RWPE1 (cell line): ENCODE data around the gene MT1G.

Source experiments
- CTCF ChIA-PET: fragments of 350-600 bp; sonication (Branson Sonifier 250); formaldehyde crosslinking; extraction: SDS; loops from one replicate; lab custom pipeline; 2021; lab: Yijun Ruan, JAX
- POLR2A ChIA-PET: fragments of 400-600 bp; formaldehyde crosslinking; extraction: SDS; loops from one replicate; lab custom pipeline; 2020; ENCODE audit warnings: antibody characterized with exemption; ENCODE audit not compliant: low non-redundant PET; lab: Yijun Ruan, JAX
- DNase-seq: peaks from one replicate; pipeline ENCODE4 v3.0.0; 2012; ENCODE audit warnings: low spot score
- H3K27ac ChIP-seq: fragments of 450-650 bp; 2 replicates; pipeline ENCODE4 v1.5.1; 2017
- CTCF ChIP-seq: fragments of 450-650 bp; conservative IDR thresholded peaks from 2 replicates; pipeline ENCODE4 v1.5.1; 2017; ENCODE audit warnings: low read depth, mild to moderate bottlenecking

MT1G gene

GRCh38 chr16:56710181-56710737, 42.4 kb upstream of the MT1G start:
- POLR2A ChIA-PET: no interaction called here
- CTCF ChIA-PET: interaction anchor here (0.9 to 1.2 kb wide), 2 partner anchors 9 to 763 kb away, joined by 3 read pairs; no protein-coding TSS in a partner anchor
- H3K27ac ChIP-seq: no peak overlapping the region
- no peak for DNase-seq
- no peak for TF ChIP-seq CTCF

- no peak overlapping the region for H3K27ac ChIP-seq
- ChIA-PET POLR2A (no interaction called here), CTCF (no interaction called here)
- TF ChIP-seq CTCF: no peak
- DNase-seq: no peak
Measured at GRCh38 chr16:56709443-56710040, 41.7 kb upstream of the MT1G start.

DNA sequence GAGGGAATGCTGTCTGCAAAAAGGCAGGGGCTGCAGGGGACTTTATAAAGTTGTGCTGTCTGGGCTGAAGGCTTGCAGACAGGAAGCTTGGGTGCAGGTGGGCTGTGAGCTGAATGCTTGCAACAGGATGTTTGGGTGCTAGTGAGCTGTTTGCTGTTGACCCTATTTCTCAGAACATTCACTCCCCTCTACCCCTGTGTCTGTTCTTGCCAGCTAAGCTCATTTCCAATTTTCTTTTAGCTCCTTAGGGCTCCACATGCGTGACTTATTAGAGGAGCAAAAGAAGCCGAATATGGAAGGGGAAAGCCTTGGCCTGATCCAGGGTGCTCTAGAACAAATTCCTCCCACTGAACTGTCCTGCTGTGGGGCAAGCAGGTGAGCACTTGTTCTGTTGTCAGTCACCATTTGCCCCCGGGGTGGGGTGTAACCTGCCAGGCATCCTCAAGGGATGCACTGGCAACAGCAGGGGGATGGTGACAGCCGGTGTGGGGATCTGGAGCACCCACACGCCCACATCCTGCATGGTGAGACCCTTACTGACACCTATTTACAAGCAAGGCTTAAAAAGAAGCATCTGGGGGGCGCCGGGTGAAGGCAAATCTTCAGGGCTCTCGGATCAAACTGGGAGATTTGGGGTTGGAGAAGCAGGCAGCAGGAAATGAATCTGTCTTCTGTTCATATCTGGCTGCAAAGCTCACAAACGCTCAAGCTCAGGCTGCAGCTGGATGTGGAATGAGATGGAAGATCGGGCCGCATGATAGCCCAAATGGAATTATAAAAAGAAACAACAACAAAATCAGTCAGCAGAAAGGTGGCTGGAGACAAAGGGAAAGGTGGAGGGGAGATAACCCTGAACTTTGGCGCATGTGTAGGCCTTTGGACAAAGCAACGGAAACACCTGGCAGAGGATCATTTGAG, 40.9 kb upstream of the MT1G start:
- TF ChIP-seq CTCF: no peak
- ChIA-PET POLR2A (no interaction called here), CTCF (interaction anchor here (0.5 to 0.9 kb wide), 2 partner anchors 108 to 132 kb away, joined by 3 to 4 read pairs; no protein-coding TSS in a partner anchor)
- no peak for DNase-seq
- H3K27ac ChIP-seq: no peak overlapping the region

DNA sequence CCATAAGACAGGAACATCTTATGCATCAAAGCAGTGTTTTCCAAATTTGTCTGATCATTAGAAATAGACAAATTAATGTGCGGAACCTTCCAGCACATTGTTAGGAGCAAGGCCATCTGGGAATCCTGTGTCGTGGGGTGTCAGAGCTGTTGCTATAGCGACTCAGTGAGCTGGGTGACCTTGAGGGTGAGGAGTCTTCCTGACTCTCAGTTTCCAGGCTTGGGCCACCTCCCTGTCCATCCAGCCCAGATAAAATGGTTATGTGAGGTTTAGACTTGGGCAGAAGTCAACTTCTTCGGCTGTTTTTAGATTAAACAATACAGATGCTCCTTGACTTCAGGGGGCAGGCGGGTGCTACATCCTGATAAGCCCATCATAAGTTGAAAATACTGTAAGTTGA, 35.0 kb upstream of the MT1G start:
- DNase-seq: no peak
- TF ChIP-seq CTCF: no peak
- ChIA-PET POLR2A (no interaction called here), CTCF (interaction anchor here (0.6 to 2.3 kb wide), 5 partner anchors 20 to 943 kb away, joined by 3 to 13 read pairs (median 5); no protein-coding TSS in a partner anchor)
- H3K27ac ChIP-seq: no peak overlapping the region

GRCh38 chr16:56701534-56701933, 33.7 kb upstream of the MT1G start:
- CTCF ChIA-PET: interaction anchor here (0.5 to 2.3 kb wide), 19 partner anchors 9 to 486 kb away, joined by 3 to 13 read pairs (median 4); partner anchors contain the start of gene MT1E
- POLR2A ChIA-PET: interaction anchor here (0.6 to 2.5 kb wide), 2 partner anchors 18 to 95 kb away, joined by 4 to 9 read pairs; no protein-coding TSS in a partner anchor
- no peak for DNase-seq
- peak overlapping the region; percentile 75 for H3K27ac ChIP-seq
- TF ChIP-seq CTCF: no peak

GRCh38 chr16:56700631-56701030, 32.8 kb upstream of the MT1G start:
- TF ChIP-seq CTCF: no peak
- DNase-seq: no peak
- H3K27ac ChIP-seq: peak overlapping the region; percentile 75
- ChIA-PET CTCF (interaction anchor here (0.7 to 2.3 kb wide), 5 partner anchors 10 to 187 kb away, joined by 3 to 13 read pairs (median 3); no protein-coding TSS in a partner anchor), POLR2A (interaction anchor here (2.5 kb wide), 1 partner anchor 17 kb away, joined by 9 read pairs; no protein-coding TSS in a partner anchor)
